Spleen (tissue), 7 donors: ENCODE data around the gene FAM241A.

Experiments used
- POLR2A ChIP-seq, 3 donors: fragments of 450-650 bp; IDR thresholded peaks; one replicate each; pipeline ENCODE4 v1.5.1; 2017; ENCODE audit warnings: antibody characterized with exemption in 3 of 3, mild to moderate bottlenecking in 1 of 3
- POLR2AphosphoS5 ChIP-seq, 3 donors: sonication (generic); formaldehyde crosslinking; IDR thresholded peaks; one replicate each; pipeline ENCODE4 v1.5.1; 2017; ENCODE audit warnings: antibody characterized with exemption in 3 of 3
- TF ChIP-seq, protein P1 (sequence below), 11 experiments: fragments of 200-600 bp in 7 of 11; fragments of 450-650 bp in 4 of 11; sonication (generic) in 4 of 11; IDR thresholded peaks in 8 of 11; conservative IDR thresholded peaks in 3 of 11; 1 replicate in 7 of 11; 2 replicates in 4 of 11; pipeline versions ENCODE4 v1.4.0 to v1.8.0; 2016 to 2021; ENCODE audit warnings: antibody characterized with exemption in 11 of 11, inconsistent platforms in 4 of 11, mild to moderate bottlenecking in 1 of 11
- donor health status: DM: no; HTN: no; CAD: no; lungs with moderate emphysema.
- donor health status: DM: no; HTN: no; CAD: no.
- donor health status: DM: no; HTN: no; CAD: no.

DNA sequence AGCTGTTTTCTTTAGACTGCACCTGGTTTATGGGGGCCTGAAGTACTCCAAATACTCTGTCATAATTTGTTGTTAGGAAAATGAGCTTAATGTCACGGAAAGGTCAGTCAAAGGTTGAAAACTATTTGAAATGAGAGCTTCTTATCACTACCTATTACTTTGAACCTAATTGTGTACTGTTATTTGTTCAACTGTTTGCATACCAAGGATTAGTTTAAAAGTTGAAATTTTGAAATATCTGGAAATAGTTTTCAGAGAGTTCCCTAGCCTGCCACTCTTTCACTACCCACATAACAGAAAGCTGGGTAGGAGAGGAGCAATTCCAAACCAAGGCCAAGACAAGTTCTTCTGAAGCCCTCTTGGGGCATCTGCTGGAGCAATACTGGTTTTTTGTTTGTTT, 58.3 kb downstream of the FAM241A start:
- TF ChIP-seq POLR2AphosphoS5 (IDR thresholded peaks at IDR 0.05) (no peak), POLR2A (IDR thresholded peaks at IDR 0.05) (no peak)
- TF ChIP-seq, protein P1, sequence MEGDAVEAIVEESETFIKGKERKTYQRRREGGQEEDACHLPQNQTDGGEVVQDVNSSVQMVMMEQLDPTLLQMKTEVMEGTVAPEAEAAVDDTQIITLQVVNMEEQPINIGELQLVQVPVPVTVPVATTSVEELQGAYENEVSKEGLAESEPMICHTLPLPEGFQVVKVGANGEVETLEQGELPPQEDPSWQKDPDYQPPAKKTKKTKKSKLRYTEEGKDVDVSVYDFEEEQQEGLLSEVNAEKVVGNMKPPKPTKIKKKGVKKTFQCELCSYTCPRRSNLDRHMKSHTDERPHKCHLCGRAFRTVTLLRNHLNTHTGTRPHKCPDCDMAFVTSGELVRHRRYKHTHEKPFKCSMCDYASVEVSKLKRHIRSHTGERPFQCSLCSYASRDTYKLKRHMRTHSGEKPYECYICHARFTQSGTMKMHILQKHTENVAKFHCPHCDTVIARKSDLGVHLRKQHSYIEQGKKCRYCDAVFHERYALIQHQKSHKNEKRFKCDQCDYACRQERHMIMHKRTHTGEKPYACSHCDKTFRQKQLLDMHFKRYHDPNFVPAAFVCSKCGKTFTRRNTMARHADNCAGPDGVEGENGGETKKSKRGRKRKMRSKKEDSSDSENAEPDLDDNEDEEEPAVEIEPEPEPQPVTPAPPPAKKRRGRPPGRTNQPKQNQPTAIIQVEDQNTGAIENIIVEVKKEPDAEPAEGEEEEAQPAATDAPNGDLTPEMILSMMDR (IDR thresholded peaks at IDR 0.05 in 8 of 11, conservative IDR thresholded peaks at IDR 0.05 in 3 of 11): no peak
